GM12892 (cell line): ENCODE data around the gene GNAQ.
"Not testable (repeated sequence)": the region's sequence is repeated elsewhere in the genome, so short reads cannot be mapped to it uniquely, and the experiment has no call there.

Experiments
- POLR2A ChIP-seq: IDR thresholded peaks from 2 replicates; pipeline ENCODE4 v1.6.1; 2011; ENCODE audit warnings: low read depth, low read length, control low read depth
- POLR2AphosphoS5 ChIP-seq: IDR thresholded peaks from 2 replicates; pipeline ENCODE4 v1.6.1; 2011; ENCODE audit warnings: low read depth, low read length, control low read depth
- TAF1 ChIP-seq: IDR thresholded peaks from 2 replicates; pipeline ENCODE4 v1.6.1; 2011; ENCODE audit warnings: low read depth, mild to moderate bottlenecking, control low read depth, low read length, borderline replicate concordance

GRCh38 chr9:77717608-77718297 lies 313.9 kb downstream of the GNAQ start:
- TF ChIP-seq POLR2AphosphoS5, POLR2A, TAF1: not testable (repeated sequence)
